Neural progenitor cell (in vitro differentiated cells): ENCODE measurements around the gene LYRM4. TPM values are rescaled to one million over a fixed set of nuclear protein-coding genes. Genes with fewer than 3 reads are reported as not detected.

Experiments
- microRNA-seq: library from miRNA; unstranded; fragments of <30 nt; microRNA quantifications from one replicate; pipeline ENCODE4, GENCODE V29; 2016
- small RNA-seq: library from RNA; depleted of rRNA; stranded (forward); fragments of <200 nt; gene quantifications from one replicate; pipeline ENCODE3, GENCODE V24; 2015
- total RNA-seq: library from RNA; depleted of rRNA; stranded (reverse); fragments of >200 nt; gene quantifications from 2 replicates; pipeline ENCODE4 v1.2.3, GENCODE V29; 2015; ENCODE audit warnings: low replicate concordance

LYRM4 gene
- total RNA-seq, 1 donor from 2014 or later: 23.9 TPM

Small RNA genes within 50 kb of the gene (microRNA-seq; reads per million reads assigned to microRNA genes)
- gene MIR3691: 2.4 reads per million, percentile 9 among the genes with 10 or more reads in this experiment

Small RNA genes within 50 kb of the gene (small RNA-seq; reads per million reads assigned to genes)
- gene MIR3691: 0.61 reads per million, percentile 63 among the genes with 10 or more reads in this experiment

Other genes with a start within 250 kb of the LYRM4 start
- 0.15 and 0.36 TPM in 2 replicates for gene PPP1R3G, start 175.6 kb downstream of the LYRM4 start, total RNA-seq
- 9.9 and 10.8 TPM in 2 replicates for gene FARS2, start 563 bp upstream of the LYRM4 start, total RNA-seq